Muscle of leg (tissue), 16 donors: ENCODE results near the gene HOXD11. TPM values are rescaled to one million over a fixed set of nuclear protein-coding genes. Genes with fewer than 3 reads are reported as not detected.

ENCODE experiments used
- DNase-seq: peaks from one replicate; pipeline ENCODE4 v3.0.0; 2013
- H3K27ac ChIP-seq: one replicate; pipeline ENCODE4 v1.5.1; 2013; ENCODE audit warnings: mild to moderate bottlenecking, low read length, control low read depth
- H3K27me3 ChIP-seq: one replicate; pipeline ENCODE4 v1.6.1; 2013; ENCODE audit warnings: low read length; ENCODE audit not compliant: control insufficient read depth, insufficient read depth
- H3K36me3 ChIP-seq: one replicate; pipeline ENCODE4 v1.6.1; 2013; ENCODE audit warnings: low read length; ENCODE audit not compliant: control insufficient read depth, insufficient read depth
- H3K4me1 ChIP-seq: one replicate; pipeline ENCODE4 v1.6.1; 2013; ENCODE audit warnings: low read length; ENCODE audit not compliant: control insufficient read depth, insufficient read depth
- H3K4me3 ChIP-seq: one replicate; pipeline ENCODE4 v1.5.1; 2013; ENCODE audit warnings: low read length, control low read depth
- H3K9me3 ChIP-seq: replicated peaks from 2 replicates; pipeline ENCODE4 v1.6.1; 2013; ENCODE audit warnings: low read depth, low read length; ENCODE audit not compliant: control insufficient read depth
- WGBS: methylation state at CpG from one replicate; pipeline ENCODE4 v1.1.5; 2013; ENCODE audit warnings: missing lambda C conversion rate; ENCODE audit not compliant: insufficient coverage; 5-methylcytosine and 5-hydroxymethylcytosine counted together
- long read RNA-seq, 11 donors: transcript quantifications; one replicate each; lab custom pipeline, GENCODE V29; 2026
- polyA plus RNA-seq, 8 donors: library from polyadenylated mRNA; unstranded; fragments of 120-200 nt; gene quantifications; one replicate each; pipeline versions ENCODE4 v1.2.1 to v1.2.3, GENCODE V29; 2013; ENCODE audit warnings: inconsistent platforms in 1 of 8, low replicate concordance in 1 of 8; ENCODE audit not compliant: insufficient read length in 8 of 8, insufficient read depth in 1 of 8
- total RNA-seq: library from RNA; stranded (reverse); fragments of 120-200 nt; gene quantifications from one replicate; pipeline ENCODE4 v1.2.4, GENCODE V29; 2013

Gene HOXD11
- total RNA-seq (0.04 TPM), polyA plus RNA-seq (1 to 10 TPM in 2 of 8 donors, not detected in 6; 2.1 to 2.2 TPM)
- long read RNA-seq, donor 1: 0 reads
- long read RNA-seq, donor 2: 0 reads
- long read RNA-seq, donor 3, partial matches to known transcripts: 0 of 1 reads
- long read RNA-seq, donor 3, other reads (novel, unspliced or antisense): 0 of 1 reads
- long read RNA-seq, donor 4: 0 reads
- long read RNA-seq, donor 5, transcript HOXD11-201 (2 exons, 1,533 nt): major isoform, 5 of 5 reads
- long read RNA-seq, donor 5, partial matches to known transcripts: 0 of 5 reads
- long read RNA-seq, donor 5, other reads (novel, unspliced or antisense): 0 of 5 reads
- long read RNA-seq, donor 6: 0 reads
- long read RNA-seq, donor 7: 0 reads
- long read RNA-seq, donor 8: 0 reads
- long read RNA-seq, donor 9: 0 reads
- long read RNA-seq, donor 10: 0 reads
- long read RNA-seq, donor 11: 0 reads

DNA sequence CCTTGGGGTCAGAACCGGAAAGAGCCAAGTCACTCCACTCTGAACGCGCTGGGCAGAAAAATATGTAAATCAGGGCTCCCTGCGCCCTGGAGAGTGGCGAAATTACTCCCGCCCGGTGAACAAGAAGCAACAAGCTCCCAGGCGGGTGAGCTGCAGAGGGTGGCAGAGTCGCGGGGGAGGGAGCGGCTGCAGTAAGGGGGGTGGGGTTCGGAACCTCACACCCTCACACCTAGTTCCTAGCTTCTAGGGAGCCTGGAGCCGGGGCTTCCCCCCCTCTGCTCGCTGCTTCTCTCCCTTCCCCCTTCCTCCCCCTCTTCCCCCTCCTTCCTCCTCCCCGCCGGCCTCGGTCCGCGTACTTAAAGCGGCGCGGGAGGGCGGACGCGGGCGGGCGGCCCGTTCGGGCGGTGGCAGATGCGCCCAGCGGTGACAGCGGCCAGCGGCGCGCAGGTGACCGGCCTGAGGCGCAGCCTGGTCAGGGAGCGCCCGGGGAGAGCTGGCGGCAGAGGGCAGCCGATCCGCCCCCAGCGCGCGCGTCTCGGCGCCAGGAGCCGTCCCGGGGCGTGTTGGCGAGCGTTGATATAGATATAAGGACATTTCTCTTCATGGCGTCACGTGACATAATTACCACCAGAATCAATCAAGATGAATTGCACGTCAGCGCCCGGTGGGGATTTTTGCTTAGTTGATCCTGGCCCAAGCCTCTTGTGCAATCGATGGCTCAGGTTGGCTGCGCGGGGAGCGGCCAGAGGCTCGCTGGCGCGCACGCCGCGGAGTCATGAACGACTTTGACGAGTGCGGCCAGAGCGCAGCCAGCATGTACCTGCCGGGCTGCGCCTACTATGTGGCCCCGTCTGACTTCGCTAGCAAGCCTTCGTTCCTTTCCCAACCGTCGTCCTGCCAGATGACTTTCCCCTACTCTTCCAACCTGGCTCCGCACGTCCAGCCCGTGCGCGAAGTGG is at the start of gene HOXD11:
Gene HOXD11, plus strand, starts transcription at position 700 of the 959 bp plus-strand sequence. Its CDS starts 76 bp downstream, at position 776.
- WGBS: under 1% methylated on average over 60 of the region's 85 CpGs
- H3K27ac ChIP-seq: no peak within 1 kb of the TSS
- peaks cover 93% of the 10 kb centered on the region for H3K27me3 ChIP-seq
- no peak for DNase-seq
- H3K4me1 ChIP-seq: peaks cover 27% of the 10 kb centered on the region
- no peaks in the 10 kb centered on the region for H3K9me3 ChIP-seq
- H3K36me3 ChIP-seq: no peaks in the 10 kb centered on the region
- H3K4me3 ChIP-seq: peak within 1 kb of the TSS; percentile 26

DNA sequence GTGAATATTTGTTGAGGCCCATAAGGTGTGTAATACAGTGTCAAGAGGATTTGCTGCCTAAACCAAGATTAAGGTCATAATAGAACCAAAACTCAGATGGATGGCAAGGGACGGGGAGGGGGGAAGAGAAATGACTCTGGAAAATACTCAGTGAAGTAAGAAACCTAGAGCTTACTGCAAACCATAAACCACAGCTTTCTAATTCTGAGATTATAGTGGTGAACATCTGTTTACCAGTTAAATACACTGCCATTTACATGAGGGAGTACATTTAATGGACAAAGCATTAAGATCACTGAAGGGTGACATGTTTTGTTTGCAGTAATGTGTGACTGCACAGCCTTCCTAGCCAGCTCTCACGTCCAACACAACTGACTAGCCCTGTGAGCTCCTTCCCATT is 43.1 kb upstream of the HOXD11 start:
- no peak overlapping the region for H3K4me3 ChIP-seq
- H3K27ac ChIP-seq: no peak overlapping the region
- H3K27me3 ChIP-seq: peaks cover 48% of the 10 kb centered on the region
- H3K4me1 ChIP-seq: peaks cover 20% of the 10 kb centered on the region
- no peaks in the 10 kb centered on the region for H3K9me3 ChIP-seq
- no CpG with 5 or more reads among the region's 2 CpGs for WGBS
- DNase-seq: no peak
- H3K36me3 ChIP-seq: no peaks in the 10 kb centered on the region

DNA sequence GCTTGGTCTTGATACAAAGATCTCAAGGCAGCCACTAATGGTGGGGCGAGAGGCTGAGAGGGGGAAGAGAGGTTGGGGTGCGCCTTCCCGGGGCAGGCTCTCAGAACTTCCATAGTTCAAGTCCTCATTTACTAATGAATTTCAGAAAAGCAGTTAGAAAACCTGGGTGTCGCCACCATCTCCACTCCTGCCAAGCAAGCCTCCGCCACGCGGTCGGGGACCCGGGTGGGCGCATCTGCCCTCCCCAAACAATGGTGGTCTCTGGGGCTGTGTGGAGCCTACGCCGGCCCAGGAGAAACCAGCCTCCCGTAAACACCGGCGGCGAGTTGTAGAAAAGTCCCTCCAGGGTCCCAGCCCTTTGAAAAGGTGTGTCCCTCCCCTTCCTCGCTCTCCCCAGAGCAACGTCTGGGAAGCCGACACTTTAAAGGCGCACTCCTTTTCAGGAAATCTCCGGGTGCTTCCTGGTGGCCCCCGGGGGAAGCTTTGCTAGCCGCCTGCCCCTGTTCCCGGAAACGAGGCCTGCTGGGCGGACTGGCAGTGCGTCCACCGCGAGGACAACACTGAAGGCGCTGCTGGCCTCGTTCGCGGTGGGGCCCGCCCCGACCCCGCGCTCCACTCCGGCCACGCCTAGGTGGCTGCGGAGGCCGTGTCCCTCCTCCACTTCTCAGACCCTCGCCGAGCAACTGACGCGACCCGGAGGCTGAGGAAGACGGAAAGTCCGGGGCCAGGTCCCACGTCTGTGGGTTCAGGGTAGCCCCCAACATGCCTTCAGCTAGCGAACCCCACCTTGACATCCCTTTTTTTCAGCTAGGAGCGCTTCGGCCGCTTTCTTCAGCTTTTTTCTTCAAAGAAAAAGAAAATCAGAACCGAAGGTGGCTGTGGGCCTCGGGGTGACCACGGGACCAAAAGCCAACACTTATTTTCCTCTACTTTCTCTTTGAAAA is 40.2 kb upstream of the HOXD11 start:
- peaks cover 25% of the 10 kb centered on the region for H3K4me1 ChIP-seq
- peak overlapping the region; percentile 42 for H3K4me3 ChIP-seq
- peaks cover 68% of the 10 kb centered on the region for H3K27me3 ChIP-seq
- H3K27ac ChIP-seq: no peak overlapping the region
- 12% methylated on average over 49 of the region's 56 CpGs for WGBS
- H3K36me3 ChIP-seq: no peaks in the 10 kb centered on the region
- H3K9me3 ChIP-seq: no peaks in the 10 kb centered on the region
- no peak for DNase-seq

DNA sequence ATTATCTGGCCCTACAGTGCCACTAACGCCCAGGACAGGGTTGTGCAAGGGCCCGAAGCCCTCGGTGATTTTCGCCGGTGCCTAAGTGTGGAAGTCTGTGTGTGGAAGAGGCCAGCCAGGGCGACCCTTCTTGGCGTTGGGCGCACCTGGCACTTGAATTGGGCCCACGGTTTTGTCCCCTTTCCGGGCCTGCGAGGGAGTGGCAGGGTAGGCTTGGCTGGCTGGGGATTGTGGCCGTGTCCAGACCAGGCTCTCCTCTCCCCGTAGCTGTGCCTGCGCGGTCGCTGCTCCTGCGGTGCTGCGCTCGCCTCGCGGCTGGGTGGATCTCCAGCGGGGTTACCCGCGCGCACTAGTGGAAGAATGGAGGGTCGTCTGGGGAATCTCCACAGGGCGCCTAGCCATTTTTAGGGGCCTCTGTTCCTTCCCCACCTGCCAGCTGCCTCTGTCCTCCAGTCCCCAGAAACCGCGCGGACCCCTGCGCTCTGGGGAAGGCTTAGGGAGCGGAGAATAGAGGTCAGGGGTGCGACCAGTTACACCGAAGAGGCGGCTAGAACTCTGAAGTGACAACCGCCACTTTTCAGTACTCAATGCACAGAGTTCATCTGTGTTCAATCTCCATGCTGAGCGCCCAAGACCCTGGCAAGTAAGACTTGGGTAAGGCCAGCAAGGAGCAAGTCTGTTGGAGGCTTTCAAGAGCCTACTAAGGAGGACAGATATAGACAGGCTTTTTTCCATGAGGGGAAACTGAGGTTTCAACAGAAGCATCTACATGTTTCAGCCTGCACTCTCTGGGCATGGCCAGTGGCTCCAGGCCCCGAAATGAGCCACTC is 39.3 kb upstream of the HOXD11 start:
- 17% methylated on average over 23 of the region's 38 CpGs for WGBS
- Histone ChIP-seq H3K4me3 (peak overlapping the region; percentile 42), H3K27ac (no peak overlapping the region), H3K4me1 (peaks cover 25% of the 10 kb centered on the region), H3K36me3 (no peaks in the 10 kb centered on the region), H3K27me3 (peaks cover 77% of the 10 kb centered on the region), H3K9me3 (no peaks in the 10 kb centered on the region)
- no peak for DNase-seq

DNA sequence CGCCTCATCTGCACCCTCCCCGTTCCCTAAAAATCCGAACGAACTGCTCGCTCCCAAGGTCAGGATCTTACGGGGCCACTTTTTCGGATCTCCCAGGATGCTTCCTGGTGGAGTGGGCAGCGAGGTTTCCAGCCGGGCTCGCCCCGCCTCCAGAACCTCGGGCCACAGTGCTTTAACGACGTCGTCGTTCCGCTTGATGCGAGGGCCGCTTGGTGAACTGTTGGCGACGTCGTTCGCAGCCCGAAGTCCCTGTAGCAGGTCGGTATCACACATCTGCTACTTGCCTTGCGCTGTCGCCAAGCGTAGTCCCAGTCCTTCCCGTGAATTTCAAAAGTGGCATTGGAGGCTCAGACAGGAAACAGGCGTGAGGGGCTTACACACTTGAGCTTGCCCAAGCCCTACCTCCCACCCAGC is 38.7 kb upstream of the HOXD11 start:
- peaks cover 28% of the 10 kb centered on the region for H3K4me1 ChIP-seq
- no peaks in the 10 kb centered on the region for H3K9me3 ChIP-seq
- H3K27me3 ChIP-seq: peaks cover 83% of the 10 kb centered on the region
- WGBS: 13% methylated on average over 30 of the region's 30 CpGs
- no peak for DNase-seq
- no peaks in the 10 kb centered on the region for H3K36me3 ChIP-seq
- H3K27ac ChIP-seq: no peak overlapping the region
- H3K4me3 ChIP-seq: no peak overlapping the region

DNA sequence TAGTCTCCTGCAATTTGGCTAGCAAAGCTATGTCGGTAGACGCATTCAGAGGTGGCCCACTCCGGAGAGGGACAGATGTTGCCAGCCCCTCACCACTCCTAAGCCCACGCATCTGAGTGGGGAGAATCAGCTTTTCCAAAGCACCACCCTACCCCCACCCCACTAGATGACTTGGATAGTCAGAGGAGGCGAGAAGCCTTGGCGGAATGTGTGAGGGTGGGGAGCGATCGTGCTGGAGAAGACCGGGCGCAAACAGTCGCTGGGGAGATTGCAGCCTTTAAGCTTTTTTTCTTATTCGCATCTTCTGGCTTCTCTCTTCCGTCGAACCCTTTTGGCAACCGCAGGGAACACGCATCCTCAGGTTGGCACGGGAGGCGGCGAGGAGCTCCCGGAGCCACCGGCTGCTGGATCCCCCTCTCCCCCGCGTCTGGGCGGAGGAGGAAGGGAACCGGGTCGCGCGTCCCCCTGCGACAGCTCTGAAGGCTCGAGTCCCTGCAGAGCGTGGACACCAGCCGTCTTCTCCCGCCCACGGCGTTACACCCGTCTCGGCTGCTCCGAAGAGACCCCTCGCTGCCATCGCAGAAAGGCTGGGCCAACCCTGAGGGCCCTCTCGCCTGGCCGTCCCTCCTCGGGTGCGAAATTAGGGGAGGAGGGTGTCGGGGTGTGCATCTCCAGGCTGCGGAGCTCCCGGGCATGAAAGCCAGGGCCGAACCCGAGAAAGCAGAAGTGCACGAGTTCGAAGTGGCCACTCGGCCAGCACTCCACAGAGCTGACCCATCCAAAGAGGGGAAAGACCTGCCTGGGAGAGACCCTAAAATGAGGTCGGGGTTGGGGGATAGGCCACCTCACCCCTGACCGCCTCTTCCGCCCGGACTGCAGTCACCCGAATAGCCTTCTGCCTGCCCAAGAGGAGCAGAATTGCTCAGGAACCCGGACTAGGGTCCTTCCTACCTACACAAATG is 35.5 kb upstream of the HOXD11 start:
- peaks cover 28% of the 10 kb centered on the region for H3K4me1 ChIP-seq
- no peak overlapping the region for H3K27ac ChIP-seq
- no peak overlapping the region for H3K4me3 ChIP-seq
- WGBS: 10% methylated on average over 43 of the region's 58 CpGs
- no peaks in the 10 kb centered on the region for H3K9me3 ChIP-seq
- peaks cover 97% of the 10 kb centered on the region for H3K27me3 ChIP-seq
- no peak for DNase-seq
- no peaks in the 10 kb centered on the region for H3K36me3 ChIP-seq

DNA sequence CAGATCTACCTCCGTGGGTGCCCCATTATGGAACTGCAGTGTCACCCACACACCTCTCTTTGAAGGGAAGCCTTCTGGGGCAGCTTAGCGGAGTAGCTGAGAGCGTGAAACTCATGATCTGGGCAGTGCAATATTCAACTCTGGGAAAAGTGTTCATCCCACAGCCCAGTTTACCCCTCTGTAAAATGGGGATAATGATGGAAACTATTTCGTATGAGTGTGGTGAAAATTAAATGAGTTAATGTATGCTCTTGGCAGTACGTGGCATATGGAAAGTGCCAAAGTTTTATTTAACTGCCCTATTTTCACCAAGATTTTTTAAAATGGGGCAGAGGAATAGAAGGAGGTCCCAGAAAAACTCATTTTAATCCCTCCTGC is 34.8 kb upstream of the HOXD11 start:
- Histone ChIP-seq H3K27me3 (peaks cover 94% of the 10 kb centered on the region), H3K4me1 (peaks cover 21% of the 10 kb centered on the region), H3K27ac (no peak overlapping the region), H3K4me3 (no peak overlapping the region), H3K9me3 (no peaks in the 10 kb centered on the region), H3K36me3 (no peaks in the 10 kb centered on the region)
- no peak for DNase-seq
- WGBS: 14% methylated on average over 1 of the region's 5 CpGs
